CD4-positive, alpha-beta T cell (primary cell): ENCODE data around the gene ERCC5. TPM values are rescaled to one million over a fixed set of nuclear protein-coding genes. Genes with fewer than 3 reads are reported as not detected.

ENCODE experiments used
- ATAC-seq: fragments of 200-7000 bp; cut with Tn5 transposase; one replicate; pipeline ENCODE4 v1.10.0; 2022; ENCODE audit warnings: mild to moderate bottlenecking; ENCODE audit not compliant: poor library complexity
- CTCF ChIA-PET: fragments of 350-600 bp; sonication (Branson Sonifier 250); formaldehyde crosslinking; loops from one replicate; lab custom pipeline; 2021; ENCODE audit warnings: antibody characterized with exemption, inconsistent platforms; lab: Charles Lee
- POLR2A ChIA-PET: fragments of 350-600 bp; sonication (Branson Sonifier 250); formaldehyde crosslinking; loops from one replicate; lab custom pipeline; 2021; ENCODE audit warnings: antibody characterized with exemption, inconsistent platforms; lab: Charles Lee
- DNase-seq, 14 experiments: peaks; one replicate each; pipeline ENCODE4 v3.0.0-alpha.2; 2013 to 2020; ENCODE audit warnings: mixed read lengths in 2 of 14
- H3K27ac ChIP-seq, 2 donors: one replicate each; pipeline versions ENCODE4 v1.5.1 to v1.7.0; 2013; ENCODE audit warnings: low read length in 2 of 2, low read depth in 1 of 2, mild to moderate bottlenecking in 1 of 2
- H3K27me3 ChIP-seq, 2 experiments: 1 replicate in 1 of 2; 2 replicates in 1 of 2; pipeline versions ENCODE4 v1.6.1 to v1.7.0; 2013; ENCODE audit warnings: low read length in 2 of 2, control low read depth in 1 of 2, mild to moderate bottlenecking in 1 of 2, moderate library complexity in 1 of 2; ENCODE audit not compliant: insufficient read depth in 2 of 2, control insufficient read depth in 1 of 2
- H3K36me3 ChIP-seq: one replicate; pipeline ENCODE4 v1.6.1; 2013; ENCODE audit warnings: low read length, control low read depth; ENCODE audit not compliant: insufficient read depth
- H3K4me1 ChIP-seq: one replicate; pipeline ENCODE4 v1.6.1; 2013; ENCODE audit warnings: low read length, control low read depth; ENCODE audit not compliant: insufficient read depth
- H3K4me3 ChIP-seq: one replicate; pipeline ENCODE4 v1.5.1; 2013; ENCODE audit warnings: mild to moderate bottlenecking, low read length, moderate library complexity
- H3K9me3 ChIP-seq, 2 experiments: 1 replicate in 1 of 2; 2 replicates in 1 of 2; pipeline versions ENCODE4 v1.6.1 to v1.7.0; 2013; ENCODE audit warnings: low read length in 2 of 2, mild to moderate bottlenecking in 2 of 2, control low read depth in 1 of 2, moderate library complexity in 1 of 2; ENCODE audit not compliant: control insufficient read depth in 1 of 2, insufficient read depth in 1 of 2
- H3K27ac Mint-ChIP-seq: one replicate; pipeline ENCODE4 v1.8.0; 2020; ENCODE audit warnings: mixed read lengths
- H3K27me3 Mint-ChIP-seq: one replicate; pipeline ENCODE4 v1.8.0; 2021; ENCODE audit warnings: mixed read lengths
- H3K36me3 Mint-ChIP-seq: one replicate; pipeline ENCODE4 v1.8.0; 2021; ENCODE audit warnings: low read depth, mixed read lengths
- H3K4me1 Mint-ChIP-seq: one replicate; pipeline ENCODE4 v1.8.0; 2021; ENCODE audit warnings: low read depth, mixed read lengths
- H3K4me3 Mint-ChIP-seq: one replicate; pipeline ENCODE4 v1.8.0; 2020; ENCODE audit warnings: mild to moderate bottlenecking, mixed read lengths
- H3K9me3 Mint-ChIP-seq: one replicate; pipeline ENCODE4 v1.8.0; 2020; ENCODE audit warnings: mixed read lengths
- CTCF ChIP-seq: fragments of 200-600 bp; IDR thresholded peaks from one replicate; pipeline ENCODE4 v1.8.0; 2022; ENCODE audit warnings: antibody characterized with exemption, mild to moderate bottlenecking
- intact Hi-C, 2 experiments: fragments of 100-400 bp; cut with DNase I in 1 of 2; cut with micrococcal nuclease in 1 of 2; formaldehyde crosslinking; loops; one replicate each; pipeline versions ENCODE4 v1.15.1 to v1.9.0; 2023 to 2025; cut with DNase I, micrococcal nuclease
- total RNA-seq, 174 experiments: library from RNA in 2 of 174; stranded (reverse) in 2 of 174; gene quantifications; one replicate each; pipeline ENCODE4 v1.2.3 and lab custom pipeline; 2021 to 2026

ERCC5 gene
- total RNA-seq, 2 experiments from 2014 or later, result 129 to 136 TPM

- ChIA-PET POLR2A (no interaction called here), CTCF (no interaction called here)
- Histone ChIP-seq H3K4me1 (no peaks in the 10 kb centered on the region), H3K9me3 (no peaks in the 10 kb centered on the region), H3K4me3 (no peak overlapping the region), H3K36me3 (no peaks in the 10 kb centered on the region), H3K27me3 (no peaks in the 10 kb centered on the region), H3K27ac (no peak overlapping the region)
- Mint-ChIP-seq H3K27ac (no peak overlapping the region), H3K27me3 (no peaks in the 10 kb centered on the region), H3K4me1 (no peaks in the 10 kb centered on the region), H3K4me3 (no peak overlapping the region), H3K36me3 (no peaks in the 10 kb centered on the region), H3K9me3 (no peaks in the 10 kb centered on the region)
- no peak for DNase-seq
- intact Hi-C loops, result no loop called here
- no peak for TF ChIP-seq CTCF
- no peak for ATAC-seq
Measured at GRCh38 chr13:102901056-102901455, 55.2 kb downstream of the ERCC5 start.

- ATAC-seq (no peak), DNase-seq (no peak)
- peaks cover 0 to 4% of the 10 kb centered on the region in 2 experiments for H3K27me3 ChIP-seq
- no peaks in the 10 kb centered on the region for H3K36me3 Mint-ChIP-seq
- H3K9me3 Mint-ChIP-seq, result no peaks in the 10 kb centered on the region
- peaks cover under 1% of the 10 kb centered on the region for H3K27me3 Mint-ChIP-seq
- intact Hi-C loops, result no loop called here
- no peak overlapping the region for H3K4me3 ChIP-seq
- no peaks in the 10 kb centered on the region for H3K9me3 ChIP-seq
- H3K36me3 ChIP-seq, result no peaks in the 10 kb centered on the region
- no peak for TF ChIP-seq CTCF
- H3K27ac ChIP-seq, result no peak overlapping the region
- no peaks in the 10 kb centered on the region for H3K4me1 Mint-ChIP-seq
- no peak overlapping the region for H3K27ac Mint-ChIP-seq
- ChIA-PET CTCF (no interaction called here), POLR2A (no interaction called here)
- no peaks in the 10 kb centered on the region for H3K4me1 ChIP-seq
- H3K4me3 Mint-ChIP-seq, result no peak overlapping the region
Measured at GRCh38 chr13:102901615-102902305, 55.9 kb downstream of the ERCC5 start.

GRCh38 chr13:102902789-102903347, 57.0 kb downstream of the ERCC5 start:
- DNase-seq, result no peak
- Histone ChIP-seq H3K9me3 (no peaks in the 10 kb centered on the region), H3K4me3 (no peak overlapping the region), H3K27ac (no peak overlapping the region), H3K36me3 (no peaks in the 10 kb centered on the region), H3K4me1 (no peaks in the 10 kb centered on the region), H3K27me3 (peaks cover 0 to 4% of the 10 kb centered on the region in 2 experiments)
- CTCF ChIA-PET, result no interaction called here
- Mint-ChIP-seq H3K9me3 (no peaks in the 10 kb centered on the region), H3K4me3 (no peak overlapping the region), H3K4me1 (no peaks in the 10 kb centered on the region), H3K27me3 (peaks cover 8% of the 10 kb centered on the region), H3K36me3 (no peaks in the 10 kb centered on the region), H3K27ac (no peak overlapping the region)
- intact Hi-C loops, result no loop called here
- no peak for TF ChIP-seq CTCF
- POLR2A ChIA-PET, result no interaction called here
- ATAC-seq, result no peak
